GM12801 (cell line): ENCODE measurements around the gene VPS13D.

Experiments
- CTCF ChIP-seq: IDR thresholded peaks from one replicate; pipeline ENCODE4 v1.5.1; 2011; ENCODE audit warnings: control low read depth; ENCODE audit not compliant: insufficient read length; ENCODE audit errors: extremely low read depth

VPS13D gene

GRCh38 chr1:12300706-12301105 lies 70.9 kb downstream of the VPS13D start:
- no peak for TF ChIP-seq CTCF

- no peak for TF ChIP-seq CTCF
Observed at GRCh38 chr1:12301518-12302237, 71.8 kb downstream of the VPS13D start.

GRCh38 chr1:12302798-12303447 lies 73.1 kb downstream of the VPS13D start:
- no peak for TF ChIP-seq CTCF

GRCh38 chr1:12305377-12305776 lies 75.5 kb downstream of the VPS13D start:
- no peak for TF ChIP-seq CTCF

GRCh38 chr1:12309783-12310742 lies 80.2 kb downstream of the VPS13D start:
- TF ChIP-seq CTCF: no peak

GRCh38 chr1:12314333-12314903 lies 84.6 kb downstream of the VPS13D start:
- no peak for TF ChIP-seq CTCF

- TF ChIP-seq CTCF: no peak
Observed at GRCh38 chr1:12315146-12315545, 85.3 kb downstream of the VPS13D start.
